Caco-2 (cell line): ENCODE results near the gene LRRK1. TPM values are rescaled to one million over a fixed set of nuclear protein-coding genes. Genes with fewer than 3 reads are reported as not detected.

Experiments
- BruUV-seq: library from RNA; stranded (reverse); fragments of 400-500 nt; replicated peaks from 2 replicates; lab custom pipeline; 2021; lab: Mats Ljungman, UMichigan
- CTCF ChIA-PET: fragments of 300-600 bp; sonication (Branson Sonifier 250); formaldehyde crosslinking; loops from one replicate; lab custom pipeline; 2022; ENCODE audit warnings: antibody characterized with exemption; lab: Charles Lee
- POLR2A ChIA-PET: fragments of 300-600 bp; sonication (Branson Sonifier 250); formaldehyde crosslinking; loops from one replicate; lab custom pipeline; 2022; ENCODE audit warnings: antibody characterized with exemption; lab: Charles Lee
- DNase-seq, 2 experiments: peaks; one replicate each; pipeline versions ENCODE4 v3.0.0 to v3.0.0-alpha.2; 2020 to 2022
- H3K27me3 ChIP-seq: replicated peaks from 2 replicates; pipeline ENCODE4 v1.6.0; 2011; ENCODE audit warnings: low read length; ENCODE audit not compliant: control insufficient read depth, insufficient read depth
- H3K36me3 ChIP-seq: 2 replicates; pipeline ENCODE4 v1.5.1; 2011; ENCODE audit warnings: low read length; ENCODE audit not compliant: control insufficient read depth, insufficient read depth
- H3K4me1 ChIP-seq: fragments of 250-450 bp; sonication (Bioruptor Pico); 2 replicates; pipeline ENCODE4 v1.5.1; 2020; ENCODE audit warnings: mild to moderate bottlenecking
- H3K4me3 ChIP-seq: 2 replicates; pipeline ENCODE4 v1.5.1; 2011; ENCODE audit warnings: low read depth, mild to moderate bottlenecking, control low read depth, low read length
- H3K9me3 ChIP-seq: fragments of 250-450 bp; sonication (Bioruptor Pico); 2 replicates; pipeline ENCODE4 v1.5.1; 2020; ENCODE audit warnings: mild to moderate bottlenecking, moderate library complexity
- H3K27ac Mint-ChIP-seq: one replicate; pipeline ENCODE4 v1.8.0; 2022; ENCODE audit warnings: mixed read lengths; ENCODE audit not compliant: unreplicated experiment
- H3K27me3 Mint-ChIP-seq: one replicate; pipeline ENCODE4 v1.8.0; 2022; ENCODE audit warnings: mixed read lengths; ENCODE audit not compliant: insufficient read depth, unreplicated experiment
- H3K36me3 Mint-ChIP-seq: one replicate; pipeline ENCODE4 v1.8.0; 2022; ENCODE audit warnings: mild to moderate bottlenecking, mixed read lengths; ENCODE audit not compliant: insufficient read depth, unreplicated experiment
- H3K4me1 Mint-ChIP-seq: one replicate; pipeline ENCODE4 v1.8.0; 2022; ENCODE audit warnings: low read depth, mixed read lengths; ENCODE audit not compliant: unreplicated experiment
- H3K4me3 Mint-ChIP-seq: one replicate; pipeline ENCODE4 v1.8.0; 2022; ENCODE audit warnings: mild to moderate bottlenecking, moderate library complexity, mixed read lengths; ENCODE audit not compliant: unreplicated experiment
- H3K9me3 Mint-ChIP-seq: one replicate; pipeline ENCODE4 v1.8.0; 2022; ENCODE audit warnings: mixed read lengths; ENCODE audit not compliant: unreplicated experiment
- intact Hi-C: fragments of 100-400 bp; cut with micrococcal nuclease; formaldehyde crosslinking; loops from one replicate; pipeline ENCODE4 v1.10.0; 2022; ENCODE audit not compliant: unreplicated experiment
- total RNA-seq: library from RNA; stranded (reverse); gene quantifications from 2 replicates; pipeline ENCODE4 v1.2.3, GENCODE V29; 2022
- TF ChIP-seq, protein P1 (sequence below), 2 experiments: fragments of 200-600 bp in 1 of 2; IDR thresholded peaks; 1 replicate in 1 of 2; 2 replicates in 1 of 2; pipeline versions ENCODE4 v1.5.1 to v1.8.0; 2011 to 2022; ENCODE audit warnings: antibody characterized with exemption in 1 of 2, control low read depth in 1 of 2, inconsistent platforms in 1 of 2, low read depth in 1 of 2, low read length in 1 of 2, mild to moderate bottlenecking in 1 of 2, moderate library complexity in 1 of 2; ENCODE audit not compliant: insufficient read depth in 1 of 2, severe bottlenecking in 1 of 2, unreplicated experiment in 1 of 2

Gene LRRK1
- total RNA-seq, 1 experiment from 2014 or later: 12.0 TPM

DNA sequence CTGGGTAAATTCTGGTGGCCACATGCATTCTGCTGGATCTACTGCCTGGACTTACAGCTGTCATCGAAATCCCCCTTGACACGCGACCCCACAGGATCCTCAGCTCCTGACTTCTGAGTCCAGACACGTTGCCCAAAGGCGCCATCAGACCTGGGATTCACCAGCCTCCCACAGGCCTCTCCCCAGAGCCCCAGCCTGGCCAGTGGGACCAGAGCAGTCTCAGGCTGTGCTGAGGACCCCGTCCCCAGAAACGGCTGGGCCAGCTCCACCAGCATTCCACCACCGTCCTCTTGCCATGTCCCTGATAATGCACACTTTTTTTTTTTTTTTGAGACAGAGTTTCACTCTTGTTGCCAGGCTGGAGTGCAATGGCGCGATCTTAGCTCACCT lies 166.1 kb downstream of the LRRK1 start:
- Mint-ChIP-seq H3K4me1 (peaks cover 6% of the 10 kb centered on the region), H3K9me3 (no peaks in the 10 kb centered on the region), H3K36me3 (no peaks in the 10 kb centered on the region), H3K27me3 (peaks cover 3% of the 10 kb centered on the region), H3K4me3 (no peak overlapping the region), H3K27ac (no peak overlapping the region)
- TF ChIP-seq, protein P1, sequence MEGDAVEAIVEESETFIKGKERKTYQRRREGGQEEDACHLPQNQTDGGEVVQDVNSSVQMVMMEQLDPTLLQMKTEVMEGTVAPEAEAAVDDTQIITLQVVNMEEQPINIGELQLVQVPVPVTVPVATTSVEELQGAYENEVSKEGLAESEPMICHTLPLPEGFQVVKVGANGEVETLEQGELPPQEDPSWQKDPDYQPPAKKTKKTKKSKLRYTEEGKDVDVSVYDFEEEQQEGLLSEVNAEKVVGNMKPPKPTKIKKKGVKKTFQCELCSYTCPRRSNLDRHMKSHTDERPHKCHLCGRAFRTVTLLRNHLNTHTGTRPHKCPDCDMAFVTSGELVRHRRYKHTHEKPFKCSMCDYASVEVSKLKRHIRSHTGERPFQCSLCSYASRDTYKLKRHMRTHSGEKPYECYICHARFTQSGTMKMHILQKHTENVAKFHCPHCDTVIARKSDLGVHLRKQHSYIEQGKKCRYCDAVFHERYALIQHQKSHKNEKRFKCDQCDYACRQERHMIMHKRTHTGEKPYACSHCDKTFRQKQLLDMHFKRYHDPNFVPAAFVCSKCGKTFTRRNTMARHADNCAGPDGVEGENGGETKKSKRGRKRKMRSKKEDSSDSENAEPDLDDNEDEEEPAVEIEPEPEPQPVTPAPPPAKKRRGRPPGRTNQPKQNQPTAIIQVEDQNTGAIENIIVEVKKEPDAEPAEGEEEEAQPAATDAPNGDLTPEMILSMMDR (IDR thresholded peaks at IDR 0.05; ENCODE audit: insufficient read depth in 1 of 2, low read depth in 1 of 2, low read length in 1 of 2, severe bottlenecking in 1 of 2, unreplicated experiment in 1 of 2): no peak
- no peaks in the 10 kb centered on the region for H3K9me3 ChIP-seq
- H3K36me3 ChIP-seq: no peaks in the 10 kb centered on the region
- intact Hi-C loops: no loop called here
- no peaks in the 10 kb centered on the region for H3K4me1 ChIP-seq
- CTCF ChIA-PET: no interaction called here
- POLR2A ChIA-PET: no interaction called here
- BruUV-seq: no TSS peak
- no peaks in the 10 kb centered on the region for H3K27me3 ChIP-seq
- no peak for DNase-seq
- no peak overlapping the region for H3K4me3 ChIP-seq

DNA sequence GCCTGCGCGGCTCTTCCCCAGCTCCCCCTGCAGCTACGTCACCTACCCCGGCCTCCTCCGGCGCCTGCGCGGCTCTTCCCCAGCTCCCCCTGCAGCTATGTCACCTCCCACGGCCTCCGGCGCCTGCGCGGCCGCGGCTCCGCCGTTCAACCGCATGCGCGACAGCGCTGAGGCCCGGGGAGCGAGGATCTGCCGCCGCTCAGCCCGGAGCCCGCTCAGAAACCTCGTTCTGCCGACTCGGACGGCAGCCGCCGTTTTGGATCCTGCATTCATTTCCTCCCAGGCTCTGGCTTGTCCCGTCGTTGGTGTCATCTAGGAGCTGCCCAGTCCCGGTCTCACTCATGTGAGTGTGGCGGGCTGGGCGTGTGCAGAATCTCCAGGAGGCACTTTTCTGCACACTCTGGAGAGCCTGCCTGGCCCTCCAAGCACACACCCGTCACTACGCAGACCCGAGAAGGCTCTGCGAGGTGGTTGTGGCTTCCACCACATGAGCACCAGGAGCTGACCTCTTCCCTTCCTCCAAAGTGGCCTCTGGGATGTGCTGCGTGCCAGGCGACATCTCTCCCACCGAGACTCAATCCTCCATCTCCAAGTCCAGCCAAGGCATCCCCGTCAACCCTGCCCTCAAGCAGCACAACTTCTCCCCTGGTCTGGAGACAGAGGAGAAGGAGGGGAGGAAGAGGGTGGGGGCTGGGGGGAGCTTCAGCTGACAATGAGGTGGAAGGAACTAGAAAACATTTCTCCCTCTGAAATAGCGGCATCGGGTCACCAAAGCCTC lies 167.4 kb downstream of the LRRK1 start:
- Histone ChIP-seq H3K36me3 (no peaks in the 10 kb centered on the region), H3K4me3 (no peak overlapping the region), H3K27me3 (no peaks in the 10 kb centered on the region), H3K4me1 (no peaks in the 10 kb centered on the region), H3K9me3 (no peaks in the 10 kb centered on the region)
- Mint-ChIP-seq H3K4me1 (peaks cover 6% of the 10 kb centered on the region), H3K4me3 (no peak overlapping the region), H3K27ac (no peak overlapping the region), H3K36me3 (no peaks in the 10 kb centered on the region), H3K27me3 (peaks cover 3% of the 10 kb centered on the region), H3K9me3 (no peaks in the 10 kb centered on the region)
- intact Hi-C loops: no loop called here
- BruUV-seq: no TSS peak
- CTCF ChIA-PET: interaction anchor here (0.6 kb wide), 1 partner anchor 22 kb away, joined by 3 read pairs; no protein-coding TSS in a partner anchor
- no peak for DNase-seq
- POLR2A ChIA-PET: no interaction called here
- TF ChIP-seq, protein P1 (IDR thresholded peaks at IDR 0.05; ENCODE audit: insufficient read depth in 1 of 2, low read depth in 1 of 2, low read length in 1 of 2, severe bottlenecking in 1 of 2, unreplicated experiment in 1 of 2): no peak

DNA sequence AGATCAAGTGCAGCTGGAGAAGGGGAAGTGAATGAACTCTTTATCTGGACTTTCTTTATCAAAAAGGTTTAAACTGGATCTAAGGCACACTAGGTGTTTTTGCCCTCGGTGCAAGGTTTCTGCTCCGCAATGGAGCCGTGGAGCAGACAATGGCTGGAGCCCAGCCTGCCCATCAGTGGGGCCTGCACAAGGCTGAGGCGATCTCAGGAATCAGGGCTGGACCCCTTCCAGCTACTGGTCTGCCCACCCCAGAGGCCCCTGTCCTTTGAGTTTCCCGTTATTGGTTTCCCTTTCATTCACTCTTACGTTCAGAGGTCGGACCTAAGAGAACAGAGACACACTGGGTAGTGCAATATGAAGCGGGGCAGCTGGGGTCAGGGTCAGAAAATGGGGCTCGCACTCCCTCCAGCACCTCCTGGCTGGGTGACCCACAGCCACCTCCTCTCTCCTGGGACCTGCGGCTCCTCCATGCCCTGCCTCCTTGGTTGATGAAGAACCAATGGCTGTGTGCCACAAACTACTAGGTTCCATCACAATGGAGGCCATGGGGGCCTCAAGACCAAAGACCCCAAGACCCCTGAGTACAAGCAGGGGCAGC lies 168.1 kb downstream of the LRRK1 start:
- DNase-seq: no peak
- Histone ChIP-seq H3K27me3 (no peaks in the 10 kb centered on the region), H3K4me3 (no peak overlapping the region), H3K9me3 (no peaks in the 10 kb centered on the region), H3K36me3 (no peaks in the 10 kb centered on the region), H3K4me1 (no peaks in the 10 kb centered on the region)
- Mint-ChIP-seq H3K4me1 (peaks cover 6% of the 10 kb centered on the region), H3K27ac (no peak overlapping the region), H3K36me3 (no peaks in the 10 kb centered on the region), H3K27me3 (peaks cover 3% of the 10 kb centered on the region), H3K9me3 (no peaks in the 10 kb centered on the region), H3K4me3 (no peak overlapping the region)
- no TSS peak for BruUV-seq
- POLR2A ChIA-PET: no interaction called here
- TF ChIP-seq, protein P1 (IDR thresholded peaks at IDR 0.05; ENCODE audit: insufficient read depth in 1 of 2, low read depth in 1 of 2, low read length in 1 of 2, severe bottlenecking in 1 of 2, unreplicated experiment in 1 of 2): no peak
- intact Hi-C loops: no loop called here
- CTCF ChIA-PET: interaction anchor here (0.6 kb wide), 1 partner anchor 23 kb away, joined by 3 read pairs; no protein-coding TSS in a partner anchor
